T-helper 1 cell treated with Interleukin-12 subunit alpha and Interleukin-12 subunit beta and Interleukin-4 antibody, amounts not matched to agents 30 μg/mL and 1 μg/mL, for 36 hours (primary cell): ENCODE results near the gene ICAM5.
A peak's percentile ranks its signal among the peaks of the same experiment; 100 is the strongest.
"Not testable (repeated sequence)": the region's sequence is repeated elsewhere in the genome, so short reads cannot be mapped to it uniquely, and the experiment has no call there.

Source experiments
- H3K27ac Mint-ChIP-seq: one replicate; pipeline ENCODE4 v1.8.0; 2021; ENCODE audit warnings: mild to moderate bottlenecking, mixed read lengths
- H3K27me3 Mint-ChIP-seq: one replicate; pipeline ENCODE4 v1.8.0; 2021; ENCODE audit warnings: low read depth, mixed read lengths
- H3K36me3 Mint-ChIP-seq: one replicate; pipeline ENCODE4 v1.8.0; 2021; ENCODE audit warnings: low read depth, mixed read lengths
- H3K4me1 Mint-ChIP-seq: one replicate; pipeline ENCODE4 v1.8.0; 2021; ENCODE audit warnings: low read depth, mixed read lengths
- H3K4me3 Mint-ChIP-seq: one replicate; pipeline ENCODE4 v1.8.0; 2021; ENCODE audit warnings: mild to moderate bottlenecking, moderate library complexity, mixed read lengths
- H3K9me3 Mint-ChIP-seq: one replicate; pipeline ENCODE4 v1.8.0; 2021; ENCODE audit warnings: mixed read lengths

Gene ICAM5

GRCh38 chr19:10282043-10282442, 7.7 kb upstream of the ICAM5 start:
- H3K27me3 Mint-ChIP-seq, H3K4me3 Mint-ChIP-seq, H3K9me3 Mint-ChIP-seq, H3K27ac Mint-ChIP-seq: not testable (repeated sequence)
- peaks cover 33% of the 10 kb centered on the region for H3K4me1 Mint-ChIP-seq
- peaks cover 51% of the 10 kb centered on the region for H3K36me3 Mint-ChIP-seq

GRCh38 chr19:10283301-10284064, 6.3 kb upstream of the ICAM5 start:
- Mint-ChIP-seq H3K27me3 (peaks cover 10% of the 10 kb centered on the region), H3K4me1 (peaks cover 33% of the 10 kb centered on the region), H3K27ac (no peak overlapping the region), H3K9me3 (no peaks in the 10 kb centered on the region), H3K36me3 (peaks cover 41% of the 10 kb centered on the region), H3K4me3 (no peak overlapping the region)

GRCh38 chr19:10284065-10284959, 5.4 kb upstream of the ICAM5 start:
- Mint-ChIP-seq H3K36me3 (peaks cover 37% of the 10 kb centered on the region), H3K27me3 (peaks cover 18% of the 10 kb centered on the region), H3K4me3 (no peak overlapping the region), H3K9me3 (no peaks in the 10 kb centered on the region), H3K4me1 (peaks cover 39% of the 10 kb centered on the region), H3K27ac (no peak overlapping the region)

GRCh38 chr19:10284960-10285278, 4.8 kb upstream of the ICAM5 start:
- H3K4me1 Mint-ChIP-seq = peaks cover 37% of the 10 kb centered on the region
- H3K9me3 Mint-ChIP-seq = no peaks in the 10 kb centered on the region
- no peak overlapping the region for H3K27ac Mint-ChIP-seq
- peaks cover 34% of the 10 kb centered on the region for H3K36me3 Mint-ChIP-seq
- H3K27me3 Mint-ChIP-seq = peaks cover 21% of the 10 kb centered on the region
- H3K4me3 Mint-ChIP-seq = peak overlapping the region; percentile 0

GRCh38 chr19:10285393-10285792, 4.4 kb upstream of the ICAM5 start:
- H3K36me3 Mint-ChIP-seq = peaks cover 31% of the 10 kb centered on the region
- H3K4me3 Mint-ChIP-seq = peak overlapping the region; percentile 0
- H3K4me1 Mint-ChIP-seq = peaks cover 38% of the 10 kb centered on the region
- no peaks in the 10 kb centered on the region for H3K9me3 Mint-ChIP-seq
- peaks cover 26% of the 10 kb centered on the region for H3K27me3 Mint-ChIP-seq
- H3K27ac Mint-ChIP-seq = no peak overlapping the region

- no peaks in the 10 kb centered on the region for H3K9me3 Mint-ChIP-seq
- peaks cover 30% of the 10 kb centered on the region for H3K36me3 Mint-ChIP-seq
- peaks cover 49% of the 10 kb centered on the region for H3K4me1 Mint-ChIP-seq
- H3K27me3 Mint-ChIP-seq = peaks cover 43% of the 10 kb centered on the region
- H3K4me3 Mint-ChIP-seq = peak within 1 kb of the TSS; percentile 65
- H3K27ac Mint-ChIP-seq = peak within 1 kb of the TSS; percentile 49
Observed at GRCh38 chr19:10286803-10287737, 2.7 kb upstream of the ICAM5 start, which contains the start of gene ICAM4. Gene ICAM4 (plus strand): TSS chr19:10286955. CDS start chr19:10287013, 58 bp downstream.

- Mint-ChIP-seq H3K27ac (peak overlapping the region; percentile 72), H3K4me1 (peaks cover 57% of the 10 kb centered on the region), H3K27me3 (peaks cover 59% of the 10 kb centered on the region), H3K9me3 (no peaks in the 10 kb centered on the region), H3K36me3 (peaks cover 24% of the 10 kb centered on the region), H3K4me3 (peak overlapping the region; percentile 66)
Observed at GRCh38 chr19:10288662-10289166, 1.0 kb upstream of the ICAM5 start.

- no peaks in the 10 kb centered on the region for H3K9me3 Mint-ChIP-seq
- H3K4me1 Mint-ChIP-seq = peaks cover 57% of the 10 kb centered on the region
- peak overlapping the region; percentile 15 for H3K27ac Mint-ChIP-seq
- H3K27me3 Mint-ChIP-seq = peaks cover 65% of the 10 kb centered on the region
- peak overlapping the region; percentile 66 for H3K4me3 Mint-ChIP-seq
- H3K36me3 Mint-ChIP-seq = peaks cover 20% of the 10 kb centered on the region
Observed at GRCh38 chr19:10289167-10289835, 451 bp upstream of the ICAM5 start.

GRCh38 chr19:10290357-10290875, 664 bp downstream of the ICAM5 start:
- H3K4me1 Mint-ChIP-seq = peaks cover 48% of the 10 kb centered on the region
- H3K27ac Mint-ChIP-seq = peak overlapping the region; percentile 84
- H3K9me3 Mint-ChIP-seq = no peaks in the 10 kb centered on the region
- peaks cover 74% of the 10 kb centered on the region for H3K27me3 Mint-ChIP-seq
- peaks cover 11% of the 10 kb centered on the region for H3K36me3 Mint-ChIP-seq
- H3K4me3 Mint-ChIP-seq = peak overlapping the region; percentile 81

- peaks cover 80% of the 10 kb centered on the region for H3K27me3 Mint-ChIP-seq
- peak overlapping the region; percentile 81 for H3K4me3 Mint-ChIP-seq
- H3K36me3 Mint-ChIP-seq = peaks cover 6% of the 10 kb centered on the region
- H3K9me3 Mint-ChIP-seq = no peaks in the 10 kb centered on the region
- peaks cover 48% of the 10 kb centered on the region for H3K4me1 Mint-ChIP-seq
- peak overlapping the region; percentile 84 for H3K27ac Mint-ChIP-seq
Observed at GRCh38 chr19:10290876-10291553, 1.3 kb downstream of the ICAM5 start.

- peak overlapping the region; percentile 81 for H3K4me3 Mint-ChIP-seq
- H3K27me3 Mint-ChIP-seq = peaks cover 82% of the 10 kb centered on the region
- H3K9me3 Mint-ChIP-seq = no peaks in the 10 kb centered on the region
- peaks cover 42% of the 10 kb centered on the region for H3K4me1 Mint-ChIP-seq
- H3K36me3 Mint-ChIP-seq = peaks cover 1% of the 10 kb centered on the region
- peak overlapping the region; percentile 59 for H3K27ac Mint-ChIP-seq
Observed at GRCh38 chr19:10291554-10292205, 1.9 kb downstream of the ICAM5 start.

GRCh38 chr19:10292206-10292788, 2.5 kb downstream of the ICAM5 start:
- no peaks in the 10 kb centered on the region for H3K9me3 Mint-ChIP-seq
- H3K4me3 Mint-ChIP-seq = peak overlapping the region; percentile 68
- peaks cover 1% of the 10 kb centered on the region for H3K36me3 Mint-ChIP-seq
- peak overlapping the region; percentile 69 for H3K27ac Mint-ChIP-seq
- H3K4me1 Mint-ChIP-seq = peaks cover 42% of the 10 kb centered on the region
- peaks cover 84% of the 10 kb centered on the region for H3K27me3 Mint-ChIP-seq
